NT2/D1 (cell line): ENCODE results near the gene MIPEP.

Experiments used
- DNase-seq: peaks from one replicate; pipeline ENCODE4 v3.0.0-alpha.2; 2011; ENCODE audit warnings: low read depth, low spot score
- H3K27me3 ChIP-seq: 2 replicates; pipeline ENCODE4 v1.6.0; 2011; ENCODE audit warnings: mild to moderate bottlenecking; ENCODE audit not compliant: insufficient read length, insufficient read depth
- H3K36me3 ChIP-seq: 2 replicates; pipeline ENCODE4 v1.6.1; 2011; ENCODE audit warnings: mild to moderate bottlenecking, low read length, mixed read lengths; ENCODE audit not compliant: insufficient read depth, insufficient read length
- H3K4me1 ChIP-seq: 2 replicates; pipeline ENCODE4 v1.5.1; 2011; ENCODE audit not compliant: insufficient read depth, insufficient read length
- H3K4me3 ChIP-seq: 2 replicates; pipeline ENCODE4 v1.5.1; 2011; ENCODE audit warnings: low read depth; ENCODE audit not compliant: insufficient read length
- H3K9ac ChIP-seq: 2 replicates; pipeline ENCODE4 v1.6.0; 2011; ENCODE audit warnings: low read depth; ENCODE audit not compliant: insufficient read length
- H3K9me3 ChIP-seq: 2 replicates; pipeline ENCODE4 v1.5.1; 2011; ENCODE audit warnings: mild to moderate bottlenecking, low read length; ENCODE audit not compliant: insufficient read depth
- SUZ12 ChIP-seq: IDR thresholded peaks from 2 replicates; pipeline ENCODE4 v1.6.1; 2011; ENCODE audit not compliant: insufficient read length, insufficient read depth; ENCODE audit errors: extremely low read depth
- YY1 ChIP-seq: IDR thresholded peaks from 2 replicates; pipeline ENCODE4 v1.6.1; 2011; ENCODE audit not compliant: insufficient read length, insufficient read depth
- ZNF274 ChIP-seq: IDR thresholded peaks from 2 replicates; pipeline ENCODE4 v1.6.1; 2011; ENCODE audit warnings: mild to moderate bottlenecking, low read depth, low read length

Gene MIPEP

GRCh38 chr13:23861310-23861709, 27.9 kb downstream of the MIPEP start:
- no peak overlapping the region for H3K9ac ChIP-seq
- H3K9me3 ChIP-seq: no peaks in the 10 kb centered on the region
- H3K36me3 ChIP-seq: peaks cover 9% of the 10 kb centered on the region
- peaks cover 1% of the 10 kb centered on the region for H3K4me1 ChIP-seq
- TF ChIP-seq ZNF274 (no peak), SUZ12 (no peak), YY1 (no peak)
- no peaks in the 10 kb centered on the region for H3K27me3 ChIP-seq
- no peak overlapping the region for H3K4me3 ChIP-seq
- DNase-seq: no peak

GRCh38 chr13:23859904-23860303, 29.3 kb downstream of the MIPEP start:
- no peak overlapping the region for H3K4me3 ChIP-seq
- no peak for DNase-seq
- H3K9ac ChIP-seq: no peak overlapping the region
- no peaks in the 10 kb centered on the region for H3K9me3 ChIP-seq
- no peak for TF ChIP-seq ZNF274
- TF ChIP-seq SUZ12: no peak
- TF ChIP-seq YY1: no peak
- peaks cover 9% of the 10 kb centered on the region for H3K36me3 ChIP-seq
- no peaks in the 10 kb centered on the region for H3K27me3 ChIP-seq
- H3K4me1 ChIP-seq: no peaks in the 10 kb centered on the region

- no peaks in the 10 kb centered on the region for H3K4me1 ChIP-seq
- TF ChIP-seq SUZ12 (no peak), ZNF274 (no peak), YY1 (no peak)
- H3K9me3 ChIP-seq: no peaks in the 10 kb centered on the region
- H3K4me3 ChIP-seq: no peak overlapping the region
- H3K27me3 ChIP-seq: no peaks in the 10 kb centered on the region
- peaks cover 9% of the 10 kb centered on the region for H3K36me3 ChIP-seq
- no peak for DNase-seq
- no peak overlapping the region for H3K9ac ChIP-seq
These were observed 29.7 kb downstream of the MIPEP start for GRCh38 chr13:23859455-23859854.

GRCh38 chr13:23858546-23858945, 30.7 kb downstream of the MIPEP start:
- Histone ChIP-seq H3K9me3 (no peaks in the 10 kb centered on the region), H3K27me3 (no peaks in the 10 kb centered on the region), H3K36me3 (peaks cover 9% of the 10 kb centered on the region), H3K9ac (no peak overlapping the region), H3K4me3 (no peak overlapping the region), H3K4me1 (no peaks in the 10 kb centered on the region)
- TF ChIP-seq YY1 (no peak), SUZ12 (no peak), ZNF274 (no peak)
- no peak for DNase-seq

- no peak for DNase-seq
- no peaks in the 10 kb centered on the region for H3K4me1 ChIP-seq
- TF ChIP-seq SUZ12: no peak
- TF ChIP-seq YY1: no peak
- TF ChIP-seq ZNF274: no peak
- H3K27me3 ChIP-seq: no peaks in the 10 kb centered on the region
- no peak overlapping the region for H3K4me3 ChIP-seq
- H3K36me3 ChIP-seq: peaks cover 5% of the 10 kb centered on the region
- no peak overlapping the region for H3K9ac ChIP-seq
- no peaks in the 10 kb centered on the region for H3K9me3 ChIP-seq
These were observed 33.0 kb downstream of the MIPEP start for GRCh38 chr13:23856008-23856750.

GRCh38 chr13:23855360-23855759, 33.8 kb downstream of the MIPEP start:
- no peak for TF ChIP-seq YY1
- no peak for TF ChIP-seq ZNF274
- no peak for TF ChIP-seq SUZ12
- no peak overlapping the region for H3K4me3 ChIP-seq
- DNase-seq: no peak
- peaks cover 5% of the 10 kb centered on the region for H3K36me3 ChIP-seq
- H3K4me1 ChIP-seq: no peaks in the 10 kb centered on the region
- no peaks in the 10 kb centered on the region for H3K27me3 ChIP-seq
- H3K9ac ChIP-seq: no peak overlapping the region
- no peaks in the 10 kb centered on the region for H3K9me3 ChIP-seq

- TF ChIP-seq ZNF274 (no peak), YY1 (no peak), SUZ12 (no peak)
- H3K27me3 ChIP-seq: no peaks in the 10 kb centered on the region
- no peak overlapping the region for H3K9ac ChIP-seq
- no peak overlapping the region for H3K4me3 ChIP-seq
- H3K4me1 ChIP-seq: no peaks in the 10 kb centered on the region
- no peak for DNase-seq
- H3K36me3 ChIP-seq: peaks cover 3% of the 10 kb centered on the region
- no peaks in the 10 kb centered on the region for H3K9me3 ChIP-seq
These were observed 36.8 kb downstream of the MIPEP start for GRCh38 chr13:23852351-23852750.
